Cardiac muscle cell (in vitro differentiated cells and primary cell): ENCODE measurements around the gene ENOSF1. TPM values are rescaled to one million over a fixed set of nuclear protein-coding genes. Genes with fewer than 3 reads are reported as not detected.

Experiments used
- DNase-seq, 2 donors: peaks; one replicate each; pipeline versions ENCODE4 v3.0.0 to v3.0.0-alpha.2; 2010 to 2017; ENCODE audit warnings: low read depth in 1 of 2, low spot score in 1 of 2
- H3K27ac ChIP-seq: fragments of 200-600 bp; sonication (generic); 2 replicates; pipeline ENCODE4 v1.5.1; 2016
- H3K27me3 ChIP-seq: fragments of 200-600 bp; sonication (generic); 2 replicates; pipeline ENCODE4 v1.6.0; 2016; ENCODE audit warnings: control low read depth
- H3K36me3 ChIP-seq: fragments of 200-600 bp; sonication (generic); 2 replicates; pipeline ENCODE4 v1.5.1; 2016; ENCODE audit warnings: control low read depth
- H3K4me1 ChIP-seq: fragments of 200-600 bp; sonication (generic); 2 replicates; pipeline ENCODE4 v1.8.1; 2017; ENCODE audit warnings: low read depth, mild to moderate bottlenecking, mixed run types
- H3K4me3 ChIP-seq: fragments of 200-600 bp; sonication (generic); 2 replicates; pipeline ENCODE4 v1.5.1; 2016; ENCODE audit warnings: mild to moderate bottlenecking
- H3K9me3 ChIP-seq: fragments of 200-600 bp; sonication (generic); 2 replicates; pipeline ENCODE4 v1.5.1; 2017; ENCODE audit warnings: low read depth, mild to moderate bottlenecking, control low read depth
- polyA plus RNA-seq: library from polyadenylated mRNA; unstranded; fragments of >200 nt; fragmentation: Nextera tagmentation; extraction: Ambion mirVana; gene quantifications from 2 replicates; pipeline ENCODE4 v1.2.1, GENCODE V29; 2016
- total RNA-seq: library from RNA; depleted of rRNA; stranded (reverse); fragments of >200 nt; gene quantifications from 2 replicates; pipeline ENCODE4 v1.2.3, GENCODE V29; 2016
- TF ChIP-seq, protein P1 (sequence below): IDR thresholded peaks from 2 replicates; pipeline ENCODE4 v1.5.1; 2012; ENCODE audit warnings: low read depth, mild to moderate bottlenecking, low read length

ENOSF1 gene
- total and polyA plus RNA-seq, 2 experiments from 2014 or later, result 66.7 to 72.0 TPM

DNA sequence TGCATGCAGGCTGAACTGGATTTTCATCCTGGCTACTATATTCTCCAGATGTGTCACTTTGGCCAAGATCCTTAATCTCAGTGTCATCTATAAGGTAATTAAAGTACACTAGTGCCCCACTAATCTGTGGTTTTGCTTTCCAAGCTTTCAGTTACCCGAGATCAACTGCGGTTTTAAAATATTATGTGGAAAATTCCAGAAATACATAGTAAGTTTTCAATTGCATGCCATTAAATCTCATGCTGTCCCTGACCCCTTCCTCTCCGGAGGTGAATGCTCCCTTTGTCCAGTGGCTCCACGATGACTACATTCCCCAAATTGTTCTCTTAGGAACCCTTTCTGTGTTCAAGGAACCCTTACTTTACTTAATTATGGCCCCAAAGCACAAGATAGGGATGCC lies 60.3 kb downstream of the ENOSF1 start:
- TF ChIP-seq, protein P1, sequence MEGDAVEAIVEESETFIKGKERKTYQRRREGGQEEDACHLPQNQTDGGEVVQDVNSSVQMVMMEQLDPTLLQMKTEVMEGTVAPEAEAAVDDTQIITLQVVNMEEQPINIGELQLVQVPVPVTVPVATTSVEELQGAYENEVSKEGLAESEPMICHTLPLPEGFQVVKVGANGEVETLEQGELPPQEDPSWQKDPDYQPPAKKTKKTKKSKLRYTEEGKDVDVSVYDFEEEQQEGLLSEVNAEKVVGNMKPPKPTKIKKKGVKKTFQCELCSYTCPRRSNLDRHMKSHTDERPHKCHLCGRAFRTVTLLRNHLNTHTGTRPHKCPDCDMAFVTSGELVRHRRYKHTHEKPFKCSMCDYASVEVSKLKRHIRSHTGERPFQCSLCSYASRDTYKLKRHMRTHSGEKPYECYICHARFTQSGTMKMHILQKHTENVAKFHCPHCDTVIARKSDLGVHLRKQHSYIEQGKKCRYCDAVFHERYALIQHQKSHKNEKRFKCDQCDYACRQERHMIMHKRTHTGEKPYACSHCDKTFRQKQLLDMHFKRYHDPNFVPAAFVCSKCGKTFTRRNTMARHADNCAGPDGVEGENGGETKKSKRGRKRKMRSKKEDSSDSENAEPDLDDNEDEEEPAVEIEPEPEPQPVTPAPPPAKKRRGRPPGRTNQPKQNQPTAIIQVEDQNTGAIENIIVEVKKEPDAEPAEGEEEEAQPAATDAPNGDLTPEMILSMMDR, result no peak
- Histone ChIP-seq H3K27ac (no peak overlapping the region), H3K9me3 (no peaks in the 10 kb centered on the region), H3K36me3 (no peaks in the 10 kb centered on the region), H3K4me3 (no peak overlapping the region), H3K27me3 (no peaks in the 10 kb centered on the region), H3K4me1 (no peaks in the 10 kb centered on the region)
- DNase-seq, result no peak

GRCh38 chr18:650428-650858 lies 62.0 kb downstream of the ENOSF1 start:
- Histone ChIP-seq H3K36me3 (no peaks in the 10 kb centered on the region), H3K9me3 (no peaks in the 10 kb centered on the region), H3K27me3 (no peaks in the 10 kb centered on the region), H3K4me1 (no peaks in the 10 kb centered on the region), H3K27ac (no peak overlapping the region), H3K4me3 (no peak overlapping the region)
- TF ChIP-seq, protein P1, result no peak
- DNase-seq, result no peak

- Histone ChIP-seq H3K4me3 (no peak overlapping the region), H3K27ac (no peak overlapping the region), H3K27me3 (no peaks in the 10 kb centered on the region), H3K9me3 (no peaks in the 10 kb centered on the region), H3K36me3 (no peaks in the 10 kb centered on the region), H3K4me1 (no peaks in the 10 kb centered on the region)
- TF ChIP-seq, protein P1, result no peak
- no peak for DNase-seq
These were observed 63.1 kb downstream of the ENOSF1 start for GRCh38 chr18:649341-649740.

DNA sequence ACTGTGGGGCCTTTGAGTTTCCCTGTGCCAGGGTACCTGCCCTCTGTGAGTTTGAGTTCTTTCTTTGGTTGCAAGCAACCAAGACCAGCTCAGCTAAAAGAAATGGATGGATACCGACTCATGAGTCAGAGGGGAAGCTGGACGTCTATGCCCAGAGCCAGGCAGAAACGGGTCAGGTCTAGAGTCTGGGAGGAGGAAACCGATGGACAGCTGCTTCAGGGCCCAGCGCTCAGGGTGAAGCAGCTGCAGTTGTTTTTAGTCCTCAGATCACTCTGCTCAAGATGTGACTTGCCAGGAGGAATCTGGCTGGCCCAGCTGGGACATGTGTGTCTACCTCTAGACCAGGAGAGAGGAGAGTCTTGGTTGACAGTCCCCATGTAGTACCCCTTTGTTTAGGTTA lies 65.1 kb downstream of the ENOSF1 start:
- TF ChIP-seq, protein P1, result no peak
- Histone ChIP-seq H3K4me1 (no peaks in the 10 kb centered on the region), H3K36me3 (no peaks in the 10 kb centered on the region), H3K27ac (no peak overlapping the region), H3K27me3 (no peaks in the 10 kb centered on the region), H3K9me3 (no peaks in the 10 kb centered on the region), H3K4me3 (no peak overlapping the region)
- no peak for DNase-seq

- TF ChIP-seq, protein P1, result no peak
- DNase-seq, result no peak
- Histone ChIP-seq H3K27me3 (no peaks in the 10 kb centered on the region), H3K27ac (no peak overlapping the region), H3K4me1 (no peaks in the 10 kb centered on the region), H3K36me3 (no peaks in the 10 kb centered on the region), H3K9me3 (no peaks in the 10 kb centered on the region), H3K4me3 (no peak overlapping the region)
These were observed 67.9 kb downstream of the ENOSF1 start for GRCh38 chr18:644395-645004.
